ENCODE results near the gene PRSS38.
"Not testable (repeated sequence)": the region's sequence is repeated elsewhere in the genome, so short reads cannot be mapped to it uniquely, and the experiment has no call there.

DNA sequence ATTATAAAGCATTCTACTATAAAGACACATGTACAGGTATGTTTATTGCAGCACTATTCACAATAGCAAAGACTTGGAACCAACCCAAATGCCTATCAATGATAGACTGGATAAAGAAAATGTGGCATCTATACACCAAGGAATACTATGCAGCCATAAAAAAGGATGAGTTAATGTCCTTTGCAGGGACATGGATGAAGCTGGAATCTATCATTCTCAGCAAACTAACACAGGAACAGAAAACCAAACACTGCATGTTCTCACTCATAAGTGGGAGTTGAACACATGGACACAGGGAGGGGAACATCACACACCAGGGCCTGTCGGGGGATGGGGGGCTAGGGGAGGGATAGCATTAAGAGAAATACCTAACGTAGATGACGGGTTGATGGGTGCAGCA, 62.3 kb downstream of the PRSS38 start:
- TF ChIP-seq EZH2 (IDR thresholded peaks at IDR 0.05); POLR2AphosphoS5 (IDR thresholded peaks at IDR 0.05; ENCODE audit: borderline replicate concordance, low read depth, low read length); FOXP2 (optimal IDR thresholded peaks at IDR 0.05; ENCODE audit: control extremely low read depth, extremely low read length, insufficient read depth): not testable (repeated sequence)
